Measurements from ENCODE around the gene EDIL3.

GRCh38 chr5:84131372-84131771, 253.3 kb downstream of the EDIL3 start:
- TF ChIP-seq, protein P1, sequence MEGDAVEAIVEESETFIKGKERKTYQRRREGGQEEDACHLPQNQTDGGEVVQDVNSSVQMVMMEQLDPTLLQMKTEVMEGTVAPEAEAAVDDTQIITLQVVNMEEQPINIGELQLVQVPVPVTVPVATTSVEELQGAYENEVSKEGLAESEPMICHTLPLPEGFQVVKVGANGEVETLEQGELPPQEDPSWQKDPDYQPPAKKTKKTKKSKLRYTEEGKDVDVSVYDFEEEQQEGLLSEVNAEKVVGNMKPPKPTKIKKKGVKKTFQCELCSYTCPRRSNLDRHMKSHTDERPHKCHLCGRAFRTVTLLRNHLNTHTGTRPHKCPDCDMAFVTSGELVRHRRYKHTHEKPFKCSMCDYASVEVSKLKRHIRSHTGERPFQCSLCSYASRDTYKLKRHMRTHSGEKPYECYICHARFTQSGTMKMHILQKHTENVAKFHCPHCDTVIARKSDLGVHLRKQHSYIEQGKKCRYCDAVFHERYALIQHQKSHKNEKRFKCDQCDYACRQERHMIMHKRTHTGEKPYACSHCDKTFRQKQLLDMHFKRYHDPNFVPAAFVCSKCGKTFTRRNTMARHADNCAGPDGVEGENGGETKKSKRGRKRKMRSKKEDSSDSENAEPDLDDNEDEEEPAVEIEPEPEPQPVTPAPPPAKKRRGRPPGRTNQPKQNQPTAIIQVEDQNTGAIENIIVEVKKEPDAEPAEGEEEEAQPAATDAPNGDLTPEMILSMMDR (IDR thresholded peaks at IDR 0.05), result no peak
- TF ChIP-seq POLR2A (IDR thresholded peaks at IDR 0.05) (no peak), POLR2AphosphoS5 (IDR thresholded peaks at IDR 0.05) (no peak)

Measured in prostate gland (tissue), 2 donors.